HCT116 (cell line): Measurements from ENCODE around the gene SAMSN1. TPM values are rescaled to one million over a fixed set of nuclear protein-coding genes. Genes with fewer than 3 reads are reported as not detected.

Source experiments
- ATAC-seq: fragments of 200-7000 bp; cut with Tn5 transposase; 2 replicates; pipeline ENCODE4 v1.9.1; 2020; ENCODE audit warnings: mild to moderate bottlenecking, moderate library complexity
- BruUV-seq: library from RNA; stranded (reverse); fragments of 400-500 nt; replicated peaks from 2 replicates; lab custom pipeline; 2021; lab: Mats Ljungman, UMichigan
- CTCF ChIA-PET: fragments of 300-600 bp; sonication (Branson Sonifier 250); formaldehyde crosslinking; loops from one replicate; lab custom pipeline; 2021; ENCODE audit warnings: antibody characterized with exemption; lab: Charles Lee
- POLR2A ChIA-PET: fragments of 300-600, 350-600 bp; sonication (Branson Sonifier 250); formaldehyde crosslinking; loops from one replicate; lab custom pipeline; 2021; ENCODE audit warnings: antibody characterized with exemption; lab: Charles Lee
- RAD21 ChIA-PET, 2 experiments: fragments of 300-600 bp; sonication (Branson Sonifier 250); formaldehyde crosslinking; loops; one replicate each; lab custom pipeline; 2023; ENCODE audit warnings: low total read pairs in 2 of 2; ENCODE audit not compliant: uncharacterized antibody in 2 of 2, unreplicated experiment in 2 of 2, low non-redundant PET in 1 of 2; lab: Charles Lee
- DNase-seq: peaks from one replicate; pipeline ENCODE4 v3.0.0-alpha.2; 2010; ENCODE audit warnings: low read depth, low spot score
- H2AFZ ChIP-seq: fragments of 200-600 bp; shearing (Covaris generic), sonication (generic); 2 replicates; pipeline ENCODE4 v1.6.1; 2017; ENCODE audit warnings: low read depth, mixed run types, mixed read lengths, antibody characterized with exemption, low read length; ENCODE audit not compliant: poor library complexity, severe bottlenecking
- H3K27ac ChIP-seq: 2 replicates; pipeline ENCODE4 v1.5.1; 2012; ENCODE audit warnings: low read depth, low read length
- H3K27me3 ChIP-seq: fragments of 200-600 bp; sonication (generic); 2 replicates; pipeline ENCODE4 v1.6.1; 2016; ENCODE audit warnings: mixed run types, low read length, mixed read lengths; ENCODE audit not compliant: insufficient read depth
- H3K36me3 ChIP-seq, 2 experiments: fragments of 200-500 bp in 1 of 2; fragments of 200-600 bp in 1 of 2; sonication (Bioruptor generic) in 1 of 2; sonication (generic) in 1 of 2; 2 replicates each; pipeline versions ENCODE4 v1.5.1 to v1.6.1; 2014 to 2016; ENCODE audit warnings: low read length in 2 of 2, inconsistent platforms in 1 of 2, mixed read lengths in 1 of 2, mixed run types in 1 of 2; ENCODE audit not compliant: insufficient read depth in 2 of 2, control insufficient read depth in 1 of 2
- H3K4me1 ChIP-seq, 2 experiments: fragments of 200-600 bp in 1 of 2; sonication (generic) in 1 of 2; 2 replicates each; pipeline versions ENCODE4 v1.5.1 to v1.6.1; 2012 to 2017; ENCODE audit warnings: low read length in 2 of 2, inconsistent platforms in 1 of 2, mild to moderate bottlenecking in 1 of 2, mixed read lengths in 1 of 2, mixed run types in 1 of 2, moderate library complexity in 1 of 2; ENCODE audit not compliant: insufficient read depth in 2 of 2, control insufficient read depth in 1 of 2
- H3K4me2 ChIP-seq: fragments of 200-600 bp; sonication (generic); 2 replicates; pipeline ENCODE4 v1.6.1; 2017; ENCODE audit warnings: mixed run types, low read length, mixed read lengths
- H3K4me3 ChIP-seq, 2 experiments: fragments of 200-600 bp in 1 of 2; sonication (generic) in 1 of 2; replicated peaks in 1 of 2; 2 replicates each; pipeline ENCODE4 v1.5.1; 2011 to 2016; ENCODE audit warnings: low read length in 2 of 2, control low read depth in 1 of 2, low read depth in 1 of 2, mild to moderate bottlenecking in 1 of 2, mixed read lengths in 1 of 2, mixed run types in 1 of 2
- H3K79me2 ChIP-seq: fragments of 200-600 bp; sonication (generic); 2 replicates; pipeline ENCODE4 v1.6.1; 2017; ENCODE audit warnings: mild to moderate bottlenecking, mixed run types, low read length, moderate library complexity, mixed read lengths; ENCODE audit not compliant: insufficient read depth
- H3K9ac ChIP-seq: fragments of 200-600 bp; sonication (generic); 2 replicates; pipeline ENCODE4 v1.6.1; 2016; ENCODE audit warnings: low read length, mixed read lengths
- H3K9me2 ChIP-seq: fragments of 200-600 bp; sonication (generic), shearing (Covaris generic); 2 replicates; pipeline ENCODE4 v1.6.1; 2017; ENCODE audit warnings: mixed run types, mild to moderate bottlenecking, moderate library complexity; ENCODE audit not compliant: insufficient read depth
- H3K9me3 ChIP-seq, 2 experiments: fragments of 200-500 bp in 1 of 2; fragments of 200-600 bp in 1 of 2; sonication (Bioruptor generic) in 1 of 2; sonication (generic) in 1 of 2; 2 replicates each; pipeline ENCODE4 v1.6.1; 2014 to 2017; ENCODE audit warnings: low read length in 2 of 2, mixed read lengths in 2 of 2, inconsistent platforms in 1 of 2, low read depth in 1 of 2, mild to moderate bottlenecking in 1 of 2, mixed run types in 1 of 2, moderate library complexity in 1 of 2; ENCODE audit not compliant: control insufficient read depth in 1 of 2, insufficient read depth in 1 of 2
- H4K20me1 ChIP-seq: fragments of 200-600 bp; sonication (generic), shearing (Covaris generic); 2 replicates; pipeline ENCODE4 v1.6.1; 2017; ENCODE audit warnings: mixed run types, mild to moderate bottlenecking, moderate library complexity; ENCODE audit not compliant: insufficient read depth
- ELF1 ChIP-seq: IDR thresholded peaks from 2 replicates; pipeline ENCODE4 v1.6.1; 2012; ENCODE audit warnings: low read depth, borderline replicate concordance
- EZH2 ChIP-seq: fragments of 200-600 bp; sonication (generic); IDR thresholded peaks from 2 replicates; pipeline ENCODE4 v1.6.1; 2017; ENCODE audit warnings: antibody characterized with exemption, mixed run types
- EZH2phosphoT487 ChIP-seq: fragments of 200-600 bp; IDR thresholded peaks from 2 replicates; pipeline ENCODE4 v1.6.1; 2018; ENCODE audit warnings: antibody characterized with exemption, borderline replicate concordance
- JUND ChIP-seq: IDR thresholded peaks from 2 replicates; pipeline ENCODE4 v1.6.1; 2012
- POLR2A ChIP-seq: IDR thresholded peaks from 2 replicates; pipeline ENCODE4 v1.7.0; 2011; ENCODE audit warnings: borderline replicate concordance; ENCODE audit not compliant: insufficient read depth, insufficient read length; ENCODE audit errors: extremely low read depth
- SP1 ChIP-seq: IDR thresholded peaks from 2 replicates; pipeline ENCODE4 v1.6.1; 2012; ENCODE audit warnings: low read depth
- SRF ChIP-seq: IDR thresholded peaks from 2 replicates; pipeline ENCODE4 v1.6.1; 2012; ENCODE audit warnings: low read depth
- YY1 ChIP-seq: IDR thresholded peaks from 2 replicates; pipeline ENCODE4 v1.6.1; 2011; ENCODE audit warnings: low read length, low read depth, moderate library complexity, mild to moderate bottlenecking; ENCODE audit not compliant: insufficient replicate concordance; ENCODE audit errors: extremely low read depth
- intact Hi-C: fragments of 100-400 bp; cut with micrococcal nuclease; formaldehyde crosslinking; loops from 2 replicates; pipeline ENCODE4 v1.10.0; 2022
- total RNA-seq: library from RNA; stranded (reverse); gene quantifications from one replicate; pipeline ENCODE4 v1.2.1, GENCODE V29; 2021; ENCODE audit not compliant: unreplicated experiment
- TF ChIP-seq, protein P1 (sequence below): IDR thresholded peaks from 2 replicates; pipeline ENCODE4 v1.6.1; 2012
- TF ChIP-seq, protein P2 (sequence below), 3 experiments: fragments of 200-600 bp in 1 of 3; sonication (generic) in 1 of 3; IDR thresholded peaks in 2 of 3; conservative IDR thresholded peaks in 1 of 3; 2 replicates each; pipeline ENCODE4 v1.5.1; 2012 to 2017; ENCODE audit warnings: low read depth in 2 of 3, low read length in 2 of 3, antibody characterized with exemption in 1 of 3, borderline replicate concordance in 1 of 3, control low read depth in 1 of 3, mild to moderate bottlenecking in 1 of 3, mixed read lengths in 1 of 3, mixed run types in 1 of 3, moderate library complexity in 1 of 3; ENCODE audit not compliant: insufficient read depth in 1 of 3

SAMSN1 gene
- total RNA-seq, 1 experiment from 2014 or later: 0.57 TPM

DNA sequence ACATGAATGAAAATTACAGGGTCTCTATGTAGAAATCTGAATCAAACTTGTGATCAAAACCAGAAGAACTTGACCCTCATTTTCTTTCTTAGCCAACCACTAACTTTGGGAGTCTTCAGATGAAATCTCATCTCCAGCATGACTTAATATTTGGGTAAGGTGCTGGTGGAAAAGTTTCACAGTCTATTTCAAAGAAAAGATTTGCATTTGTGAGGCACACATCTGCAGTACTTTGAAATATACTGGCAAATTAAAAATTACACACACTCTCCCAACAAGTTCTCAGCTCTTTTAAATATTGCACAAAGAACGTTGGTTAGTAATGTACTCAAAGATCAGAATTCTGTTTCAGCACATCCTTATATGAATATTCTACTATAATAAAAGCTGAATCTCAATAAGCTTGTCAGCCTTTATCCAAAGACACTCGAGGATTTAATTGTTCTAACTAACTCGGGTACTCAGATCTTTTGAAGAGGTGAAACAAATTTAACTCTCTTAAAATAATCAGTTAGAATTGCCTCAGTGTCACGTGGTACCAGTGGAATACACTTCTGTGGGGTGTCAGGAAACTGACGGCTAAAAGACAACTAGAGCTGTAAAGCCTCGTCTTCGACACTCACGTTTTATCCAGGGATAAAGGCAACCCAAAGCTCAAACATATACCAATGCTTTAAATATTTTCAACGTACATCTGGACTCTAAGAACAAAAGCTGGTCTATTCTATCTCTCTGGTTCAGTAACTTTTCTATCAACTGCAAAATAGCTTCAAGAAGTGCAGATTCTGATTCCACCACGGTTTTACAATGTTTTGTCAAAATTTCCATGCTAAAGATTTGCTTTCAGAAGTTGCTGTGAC lies 19.0 kb downstream of the SAMSN1 start:
- Histone ChIP-seq H3K36me3 (no peaks in the 10 kb centered on the region), H3K4me3 (no peak overlapping the region), H3K27ac (no peak overlapping the region), H3K4me2 (no peak overlapping the region), H3K9me2 (no peaks in the 10 kb centered on the region), H2AFZ (no peak overlapping the region), H4K20me1 (no peaks in the 10 kb centered on the region), H3K79me2 (no peaks in the 10 kb centered on the region), H3K4me1 (no peaks in the 10 kb centered on the region), H3K27me3 (no peaks in the 10 kb centered on the region), H3K9ac (no peak overlapping the region), H3K9me3 (no peaks in the 10 kb centered on the region)
- ATAC-seq (no peak), DNase-seq (no peak)
- POLR2A ChIA-PET: no interaction called here
- RAD21 ChIA-PET: no interaction called here
- TF ChIP-seq SRF (no peak), YY1 (no peak), ELF1 (no peak), POLR2A (no peak), SP1 (no peak), EZH2 (no peak), JUND (no peak), EZH2phosphoT487 (no peak)
- TF ChIP-seq, protein P1, sequence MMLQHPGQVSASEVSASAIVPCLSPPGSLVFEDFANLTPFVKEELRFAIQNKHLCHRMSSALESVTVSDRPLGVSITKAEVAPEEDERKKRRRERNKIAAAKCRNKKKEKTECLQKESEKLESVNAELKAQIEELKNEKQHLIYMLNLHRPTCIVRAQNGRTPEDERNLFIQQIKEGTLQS: no peak
- TF ChIP-seq, protein P2, sequence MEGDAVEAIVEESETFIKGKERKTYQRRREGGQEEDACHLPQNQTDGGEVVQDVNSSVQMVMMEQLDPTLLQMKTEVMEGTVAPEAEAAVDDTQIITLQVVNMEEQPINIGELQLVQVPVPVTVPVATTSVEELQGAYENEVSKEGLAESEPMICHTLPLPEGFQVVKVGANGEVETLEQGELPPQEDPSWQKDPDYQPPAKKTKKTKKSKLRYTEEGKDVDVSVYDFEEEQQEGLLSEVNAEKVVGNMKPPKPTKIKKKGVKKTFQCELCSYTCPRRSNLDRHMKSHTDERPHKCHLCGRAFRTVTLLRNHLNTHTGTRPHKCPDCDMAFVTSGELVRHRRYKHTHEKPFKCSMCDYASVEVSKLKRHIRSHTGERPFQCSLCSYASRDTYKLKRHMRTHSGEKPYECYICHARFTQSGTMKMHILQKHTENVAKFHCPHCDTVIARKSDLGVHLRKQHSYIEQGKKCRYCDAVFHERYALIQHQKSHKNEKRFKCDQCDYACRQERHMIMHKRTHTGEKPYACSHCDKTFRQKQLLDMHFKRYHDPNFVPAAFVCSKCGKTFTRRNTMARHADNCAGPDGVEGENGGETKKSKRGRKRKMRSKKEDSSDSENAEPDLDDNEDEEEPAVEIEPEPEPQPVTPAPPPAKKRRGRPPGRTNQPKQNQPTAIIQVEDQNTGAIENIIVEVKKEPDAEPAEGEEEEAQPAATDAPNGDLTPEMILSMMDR (IDR thresholded peaks at IDR 0.05 in 2 of 3, conservative IDR thresholded peaks at IDR 0.05 in 1 of 3; ENCODE audit: borderline replicate concordance in 1 of 3, insufficient read depth in 1 of 3, low read depth in 2 of 3, low read length in 2 of 3): no peak
- CTCF ChIA-PET: no interaction called here
- intact Hi-C loops: no loop called here
- BruUV-seq: no TSS peak
